Loucy (cell line): Measurements from ENCODE around the gene PHF14.

Experiments
- EZH2phosphoT487 ChIP-seq: fragments of 200-600 bp; IDR thresholded peaks from 2 replicates; pipeline ENCODE4 v1.6.1; 2018; ENCODE audit warnings: antibody characterized with exemption, mild to moderate bottlenecking, moderate library complexity, borderline replicate concordance
- TF ChIP-seq, protein P1 (sequence below): fragments of 200-600 bp; sonication (generic); conservative IDR thresholded peaks from 2 replicates; pipeline ENCODE4 v1.5.1; 2014; ENCODE audit warnings: mild to moderate bottlenecking, antibody characterized with exemption, low read length

DNA sequence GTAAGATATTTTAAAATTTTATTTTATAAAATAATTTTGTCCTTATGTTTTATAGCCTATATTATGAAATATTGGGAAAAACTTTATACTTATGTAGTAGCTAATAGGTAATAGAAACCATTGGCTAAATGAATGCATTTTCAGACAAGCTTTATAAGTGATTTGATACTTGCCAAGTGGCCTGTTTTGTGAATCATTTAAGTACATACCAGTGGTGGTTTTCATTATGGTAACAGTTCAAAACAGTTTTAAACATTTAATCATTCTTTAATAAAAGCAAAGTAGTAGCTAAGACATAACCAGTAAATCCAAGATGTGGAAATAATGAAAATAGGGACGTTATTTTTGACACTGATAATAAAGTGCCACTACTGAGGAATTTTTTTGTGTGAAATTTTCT lies 182.2 kb downstream of the PHF14 start:
- TF ChIP-seq, protein P1, sequence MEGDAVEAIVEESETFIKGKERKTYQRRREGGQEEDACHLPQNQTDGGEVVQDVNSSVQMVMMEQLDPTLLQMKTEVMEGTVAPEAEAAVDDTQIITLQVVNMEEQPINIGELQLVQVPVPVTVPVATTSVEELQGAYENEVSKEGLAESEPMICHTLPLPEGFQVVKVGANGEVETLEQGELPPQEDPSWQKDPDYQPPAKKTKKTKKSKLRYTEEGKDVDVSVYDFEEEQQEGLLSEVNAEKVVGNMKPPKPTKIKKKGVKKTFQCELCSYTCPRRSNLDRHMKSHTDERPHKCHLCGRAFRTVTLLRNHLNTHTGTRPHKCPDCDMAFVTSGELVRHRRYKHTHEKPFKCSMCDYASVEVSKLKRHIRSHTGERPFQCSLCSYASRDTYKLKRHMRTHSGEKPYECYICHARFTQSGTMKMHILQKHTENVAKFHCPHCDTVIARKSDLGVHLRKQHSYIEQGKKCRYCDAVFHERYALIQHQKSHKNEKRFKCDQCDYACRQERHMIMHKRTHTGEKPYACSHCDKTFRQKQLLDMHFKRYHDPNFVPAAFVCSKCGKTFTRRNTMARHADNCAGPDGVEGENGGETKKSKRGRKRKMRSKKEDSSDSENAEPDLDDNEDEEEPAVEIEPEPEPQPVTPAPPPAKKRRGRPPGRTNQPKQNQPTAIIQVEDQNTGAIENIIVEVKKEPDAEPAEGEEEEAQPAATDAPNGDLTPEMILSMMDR = no peak
- TF ChIP-seq EZH2phosphoT487 = no peak
